HG02610 (cell line): Measurements from ENCODE around the gene MAD1L1.
A peak's percentile ranks its signal among the peaks of the same experiment; 100 is the strongest.

Experiments used
- ATAC-seq: cut with Tn5 transposase; IDR thresholded peaks from one replicate; pipeline ENCODE4 v1.9.1; 2021; ENCODE audit warnings: mild to moderate bottlenecking, moderate library complexity; ENCODE audit not compliant: unreplicated experiment

The MAD1L1 gene

DNA sequence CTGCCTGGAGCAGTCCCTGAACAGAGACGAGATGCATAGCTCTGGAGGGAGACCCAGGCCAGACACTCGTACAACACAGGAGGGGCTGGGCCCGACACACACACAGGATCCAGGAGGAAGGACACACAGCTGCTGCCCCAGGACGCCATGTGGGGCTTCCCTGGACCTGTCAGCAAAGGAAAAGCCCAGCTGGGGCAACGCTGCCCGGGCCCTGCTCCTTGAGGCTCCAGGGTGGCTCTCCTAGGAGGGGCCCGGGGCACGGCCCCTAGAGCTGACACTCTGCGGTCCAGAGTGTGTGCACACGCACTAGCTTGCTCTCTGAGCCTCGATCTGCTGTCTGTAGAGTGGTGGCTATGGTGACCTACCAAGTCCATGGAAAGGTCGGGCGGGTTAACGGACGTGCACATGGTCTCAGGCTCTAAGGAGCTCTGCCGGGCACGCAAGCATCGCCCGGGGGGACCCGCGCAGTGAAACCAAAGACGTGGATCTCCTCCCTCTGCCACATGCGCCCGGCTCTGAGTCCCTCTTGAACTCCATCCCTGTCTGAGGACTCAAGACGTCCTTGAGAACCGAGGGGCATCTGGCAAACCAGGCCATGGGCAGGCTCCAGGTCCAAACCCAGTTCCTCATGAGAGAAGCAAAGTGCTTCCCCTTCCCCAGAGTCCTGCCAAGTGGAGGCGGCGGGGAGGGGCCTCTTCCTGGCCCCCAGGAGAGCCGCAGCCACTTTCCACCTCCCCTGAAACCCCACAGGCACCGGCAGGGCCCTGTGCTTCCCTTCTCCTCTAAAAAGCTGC lies 283.7 kb downstream of the MAD1L1 start:
- ATAC-seq = no peak

DNA sequence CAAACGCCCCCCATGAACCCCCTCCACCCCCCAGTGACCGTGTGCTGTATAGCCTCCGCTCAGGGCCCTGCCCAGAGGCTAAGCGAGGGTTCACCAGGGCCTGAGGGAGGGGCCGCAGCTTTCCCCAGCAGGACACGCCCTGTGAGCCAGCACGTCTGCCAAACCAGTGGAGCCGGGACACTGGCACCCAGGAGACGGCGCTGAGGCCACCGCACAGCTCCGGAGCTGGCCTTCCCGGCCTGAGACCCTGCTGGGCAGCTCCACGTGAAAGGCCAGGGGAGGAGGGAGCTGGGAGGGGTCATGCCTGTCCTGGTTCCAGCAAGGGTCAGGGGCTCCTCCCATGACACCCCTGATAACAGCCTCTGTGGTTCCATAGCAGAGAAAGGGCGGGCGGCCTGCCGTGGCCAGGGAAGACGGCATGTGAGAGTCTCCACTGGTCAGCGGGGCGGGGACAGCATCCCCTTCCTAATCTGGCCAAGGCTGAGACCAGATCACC lies 284.4 kb downstream of the MAD1L1 start:
- ATAC-seq = no peak

- no peak for ATAC-seq
Measured at GRCh38 chr7:1947586-1948217, 285.0 kb downstream of the MAD1L1 start.

DNA sequence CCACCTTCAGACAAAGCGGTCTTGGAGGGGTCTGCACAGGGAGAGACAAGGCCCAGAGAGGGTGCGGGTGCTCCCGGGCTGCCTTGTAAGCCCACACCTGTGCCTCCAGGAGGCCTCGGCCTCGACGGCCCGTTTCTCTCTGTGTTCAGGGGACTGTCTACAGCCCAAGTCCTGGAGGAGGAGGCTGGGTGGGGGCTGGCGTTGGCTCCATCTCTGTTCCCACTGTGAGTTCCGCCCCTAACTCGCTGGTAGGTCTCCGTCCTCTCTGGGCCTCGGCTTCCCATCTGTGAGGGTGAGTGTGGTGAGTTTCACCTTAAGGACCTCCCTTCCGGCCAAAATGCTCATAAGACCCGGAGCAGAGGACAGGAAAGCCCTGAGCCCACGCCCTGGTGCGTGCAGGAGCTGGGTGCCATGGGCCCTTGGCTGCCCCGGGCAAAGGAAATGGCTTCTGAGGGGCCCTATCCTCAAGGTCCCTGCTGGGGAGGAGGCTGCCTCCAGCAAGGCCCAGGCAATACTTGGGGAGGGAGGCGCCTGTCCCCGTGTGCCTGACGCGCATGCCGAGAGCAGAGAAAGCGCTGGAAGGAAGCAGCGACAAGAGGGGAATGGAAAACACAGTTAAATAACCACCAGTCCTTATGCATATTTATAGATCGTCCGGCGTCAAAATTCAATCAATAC lies 285.8 kb downstream of the MAD1L1 start:
- no peak for ATAC-seq

- no peak for ATAC-seq
Measured at GRCh38 chr7:1946025-1946772, 286.5 kb downstream of the MAD1L1 start.

DNA sequence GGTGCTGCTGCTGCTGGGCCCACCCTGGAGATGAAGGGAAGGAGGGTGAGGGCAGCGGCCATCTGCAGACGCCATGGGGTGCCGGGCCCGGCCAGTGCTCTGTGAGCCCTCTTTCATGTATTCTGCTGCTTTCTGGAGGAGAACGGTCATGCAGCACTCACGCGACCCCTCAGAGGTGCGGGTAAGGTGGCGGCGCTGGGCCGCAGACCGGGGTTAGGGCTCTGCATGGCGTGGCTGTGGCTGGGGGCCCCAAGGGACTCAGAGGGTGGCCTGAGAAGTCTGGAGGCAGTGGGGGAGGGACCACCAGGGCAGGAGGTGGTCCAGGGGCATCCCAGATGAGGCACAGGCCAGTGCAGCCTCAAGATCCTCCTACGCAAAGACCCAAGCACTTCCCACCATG lies 287.2 kb downstream of the MAD1L1 start:
- ATAC-seq = no peak

DNA sequence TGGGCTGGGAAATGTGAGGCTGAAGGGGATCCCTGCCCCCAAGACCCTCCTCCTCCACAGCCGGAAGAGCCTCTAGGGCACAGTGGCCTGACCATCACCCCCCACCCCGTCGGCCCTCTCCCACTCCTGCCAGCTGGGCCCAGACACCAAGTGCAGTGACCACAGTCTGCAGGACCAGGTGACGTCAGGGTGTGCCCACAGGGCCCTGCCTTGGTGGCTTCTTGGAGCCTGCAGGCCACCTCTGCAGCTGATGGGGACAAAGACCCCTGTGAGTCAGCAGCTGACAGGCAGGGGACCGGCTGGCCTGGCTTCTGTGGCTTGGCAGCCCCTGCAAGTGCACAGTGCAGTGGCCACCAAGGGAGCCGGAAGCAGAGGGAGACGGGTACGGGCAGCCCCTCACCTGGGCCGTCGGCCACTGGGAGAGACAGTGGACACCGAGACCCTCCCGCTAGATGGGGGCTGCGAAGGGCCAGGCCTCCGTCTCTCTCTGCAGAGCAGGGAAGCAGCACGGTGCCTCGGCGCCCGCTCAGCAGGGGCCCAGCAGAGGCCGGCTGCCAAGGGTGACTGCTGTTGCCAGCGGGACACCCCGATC lies 288.0 kb downstream of the MAD1L1 start:
- no peak for ATAC-seq

- ATAC-seq = no peak
Measured at GRCh38 chr7:1943933-1944618, 288.7 kb downstream of the MAD1L1 start.

DNA sequence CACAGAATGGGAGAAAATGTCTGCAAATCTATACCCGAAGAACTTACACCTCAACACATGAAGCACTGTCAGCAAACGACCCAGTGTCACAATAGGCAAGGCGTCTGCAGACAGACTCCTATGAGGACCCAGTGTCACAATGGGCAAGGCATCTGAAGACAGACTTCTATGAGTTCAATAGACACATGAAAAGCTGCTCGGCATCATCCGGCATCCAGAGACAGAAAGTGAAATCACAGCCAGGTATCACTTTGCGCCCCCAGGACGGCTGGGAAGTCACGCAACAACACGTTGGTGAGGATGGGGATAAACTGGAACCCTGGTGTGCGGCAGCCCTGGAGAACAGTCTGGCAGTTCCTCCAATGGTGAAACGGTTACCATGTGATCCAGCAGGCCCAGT lies 289.4 kb downstream of the MAD1L1 start:
- ATAC-seq = no peak

DNA sequence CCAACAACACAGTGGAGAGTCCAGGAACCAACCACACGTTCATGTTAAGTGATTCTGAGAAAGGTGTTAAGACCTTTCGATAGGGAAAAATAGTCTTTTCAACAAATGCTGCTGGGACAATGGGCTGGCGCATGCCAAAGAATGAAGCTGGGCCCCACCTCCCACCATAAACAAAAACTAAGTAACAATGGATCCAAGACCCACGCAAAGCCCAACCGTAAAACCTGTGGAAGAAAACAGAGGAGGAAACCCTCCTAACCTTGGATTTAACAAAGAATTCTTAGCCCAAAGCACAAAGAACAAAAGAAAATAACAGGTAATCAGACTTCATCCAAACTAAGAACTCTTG lies 289.8 kb downstream of the MAD1L1 start:
- no peak for ATAC-seq

DNA sequence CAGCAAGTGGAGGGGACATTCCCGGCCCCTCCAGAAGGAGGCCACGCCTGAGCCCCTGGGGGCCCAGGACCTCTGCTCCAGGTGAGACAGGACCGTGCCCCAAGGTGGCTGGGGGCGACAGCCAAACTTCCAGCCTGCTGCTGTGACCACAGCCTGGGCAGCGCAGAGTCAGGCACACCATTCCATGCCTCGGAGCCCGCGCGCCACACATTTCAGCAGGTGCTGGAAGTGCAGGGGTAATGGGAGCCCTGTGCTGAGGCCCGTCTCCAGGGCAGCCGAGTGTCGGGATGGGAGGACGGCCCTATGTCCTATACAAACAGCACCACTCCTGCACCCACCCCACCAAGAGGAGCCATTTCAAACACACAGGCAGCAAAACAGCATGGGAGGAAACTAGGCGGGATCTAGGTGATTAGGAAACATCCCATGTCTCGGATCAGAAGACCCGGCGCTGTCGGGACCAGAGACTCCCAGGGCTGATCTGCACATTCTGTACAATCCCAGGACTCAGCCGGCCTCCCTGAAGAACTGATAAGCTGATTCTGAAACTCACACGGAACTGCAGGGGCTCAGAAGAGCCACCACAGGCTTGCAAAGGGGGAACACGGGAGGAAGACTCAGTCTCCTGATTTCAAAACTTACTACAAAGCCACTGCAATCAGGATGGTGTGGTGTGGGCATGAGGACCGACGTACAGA lies 290.4 kb downstream of the MAD1L1 start:
- no peak for ATAC-seq

- no peak for ATAC-seq
Measured at GRCh38 chr7:1941464-1942242, 291.1 kb downstream of the MAD1L1 start.

- ATAC-seq = no peak
Measured at GRCh38 chr7:1940863-1941262, 291.9 kb downstream of the MAD1L1 start.

GRCh38 chr7:1940402-1940786 lies 292.4 kb downstream of the MAD1L1 start:
- ATAC-seq = peak; percentile 90

DNA sequence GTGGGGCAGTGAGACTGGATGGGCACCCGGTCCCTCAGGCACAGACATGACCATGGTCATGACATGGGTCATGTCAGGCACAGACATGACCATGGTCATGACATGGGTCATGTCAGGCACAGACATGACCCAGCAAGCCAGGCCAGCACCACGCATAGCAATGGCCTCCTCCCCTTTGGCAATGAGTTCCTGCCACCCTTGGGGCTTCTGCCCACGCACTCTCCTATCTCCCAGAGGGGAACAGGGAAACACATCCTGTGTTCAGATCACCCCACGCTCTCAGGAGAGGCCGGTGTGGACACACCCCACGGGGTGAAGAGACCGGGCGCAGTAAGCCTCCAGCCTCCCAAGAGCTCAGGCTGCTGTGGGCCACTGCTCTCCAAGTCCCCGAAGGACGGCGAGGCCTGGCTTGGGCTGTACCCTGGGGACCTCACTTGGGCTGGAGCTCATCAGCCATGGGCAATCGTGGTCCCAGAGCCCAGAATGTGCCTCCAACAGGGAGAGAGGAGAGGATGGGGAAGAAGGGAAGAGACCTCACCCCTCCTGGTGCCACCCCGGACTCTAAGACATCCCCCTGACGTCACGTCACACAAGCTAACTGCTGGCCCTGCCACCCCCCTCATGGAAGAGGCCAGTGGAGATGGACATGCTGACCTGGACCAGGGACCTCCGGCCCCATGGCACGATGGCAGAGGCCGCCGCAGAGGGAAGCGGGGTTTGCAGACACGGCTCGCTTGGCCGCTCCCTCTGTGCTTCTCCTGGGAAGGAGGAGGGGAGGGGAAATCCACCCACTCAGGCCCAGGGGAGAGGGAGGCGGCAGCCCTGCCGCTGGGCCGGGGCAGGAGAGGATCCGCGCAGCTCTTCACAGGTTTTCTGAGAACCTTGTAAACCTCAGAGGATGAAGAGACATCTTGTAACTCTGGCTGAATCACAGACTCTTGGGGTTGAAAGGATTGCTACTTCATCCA lies 293.0 kb downstream of the MAD1L1 start:
- peak; percentile 20 for ATAC-seq

GRCh38 chr7:1938788-1939433 lies 293.8 kb downstream of the MAD1L1 start:
- no peak for ATAC-seq

GRCh38 chr7:1937252-1937605 lies 295.5 kb downstream of the MAD1L1 start:
- no peak for ATAC-seq
